G401 (cell line): ENCODE data around the gene VEGFB. TPM values are rescaled to one million over a fixed set of nuclear protein-coding genes. Genes with fewer than 3 reads are reported as not detected.

Experiments used
- DNase-seq: peaks from one replicate; pipeline ENCODE4 v3.0.0-alpha.2; 2015; ENCODE audit warnings: low spot score
- in situ Hi-C: cut with HindIII; loops from 2 replicates; pipeline ENCODE4 v1.10.0; 2016; ENCODE audit warnings: low sequenced_read_pairs, mixed read lengths
- total RNA-seq: library from RNA; depleted of rRNA; stranded (reverse); fragments of >200 nt; shearing (Covaris generic); gene quantifications from 2 replicates; pipeline ENCODE4 v1.2.3, GENCODE V29; 2014

The VEGFB gene
- total RNA-seq, 1 experiment from 2014 or later = 14.6 TPM

DNA sequence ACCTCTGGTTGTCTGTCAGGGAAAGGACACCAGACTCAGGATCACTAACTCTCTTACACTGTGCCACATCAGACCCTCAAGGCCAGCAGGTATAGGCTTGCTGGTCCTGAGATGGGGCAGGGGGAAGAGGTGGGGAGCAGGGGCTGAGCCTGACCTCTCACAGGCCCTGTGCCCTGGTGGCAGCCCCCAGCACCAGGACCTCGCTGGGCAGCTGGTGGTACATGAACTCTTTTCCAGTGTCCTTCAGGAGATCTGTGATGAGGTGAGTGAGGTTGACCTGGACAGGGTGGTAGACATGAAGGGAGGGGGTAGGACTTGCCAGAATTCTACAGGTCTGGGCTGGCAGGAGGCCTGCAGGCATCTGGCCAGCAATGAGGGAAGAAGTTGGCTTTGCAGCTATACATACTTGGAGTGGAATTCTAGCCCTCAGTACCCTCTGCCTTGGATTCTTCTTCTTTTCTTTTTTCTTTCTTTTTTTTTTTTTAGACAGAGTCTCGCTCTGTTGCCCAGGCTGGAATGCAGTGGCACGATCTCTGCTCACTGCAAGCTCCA, 6.9 kb upstream of the VEGFB start:
- in situ Hi-C loops = no loop called here
- no peak for DNase-seq

- in situ Hi-C loops = no loop called here
- no peak for DNase-seq
Observed at GRCh38 chr11:64229090-64229743, 5.2 kb upstream of the VEGFB start.

GRCh38 chr11:64229744-64230170, 4.6 kb upstream of the VEGFB start:
- DNase-seq = no peak
- in situ Hi-C loops = no loop called here

DNA sequence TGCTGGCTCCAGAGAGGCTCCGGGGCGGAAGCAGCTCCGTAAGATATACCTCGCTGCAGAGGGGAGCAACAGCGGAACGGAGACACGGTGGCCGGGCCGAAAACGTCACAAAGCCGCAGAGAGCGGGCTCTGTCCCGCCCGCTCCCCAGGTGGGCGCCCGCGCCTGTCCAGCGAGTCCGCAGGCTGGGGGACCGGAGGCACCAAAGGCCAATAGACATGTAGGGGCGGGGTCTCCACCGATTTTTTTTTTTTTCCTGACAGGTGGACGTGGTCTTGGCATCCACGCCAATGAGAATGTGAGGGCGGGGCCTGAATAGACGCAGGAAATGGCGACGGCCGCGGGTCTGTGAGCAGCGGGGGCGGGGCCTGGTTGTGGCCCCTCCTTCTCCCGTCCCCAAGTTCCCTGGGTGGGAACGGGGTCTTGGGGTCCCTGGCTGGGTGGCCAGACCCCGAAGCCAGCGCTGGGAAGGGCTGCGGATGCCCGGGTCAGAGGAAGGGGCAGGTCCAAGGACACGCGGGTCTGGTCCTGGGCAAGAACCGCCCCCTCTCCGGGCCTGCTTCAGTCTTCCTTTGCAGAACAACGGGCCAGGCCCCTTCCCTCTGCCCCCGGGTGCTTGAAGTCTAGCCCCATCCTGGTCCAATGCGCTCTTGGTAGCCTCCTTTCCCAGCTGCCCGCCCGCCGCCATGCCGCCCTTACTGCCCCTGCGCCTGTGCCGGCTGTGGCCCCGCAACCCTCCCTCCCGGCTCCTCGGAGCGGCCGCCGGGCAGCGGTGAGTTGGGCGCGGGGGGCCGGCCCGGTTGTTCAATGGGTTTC, 4.0 kb upstream of the VEGFB start, which contains the start of gene DNAJC4:
TSS of gene DNAJC4 (plus strand) at position 378 of the 814 bp plus-strand sequence. CDS start at position 685, 307 bp downstream.
- in situ Hi-C loops = no loop called here
- DNase-seq = peak; percentile 98

GRCh38 chr11:64230985-64231365, 3.4 kb upstream of the VEGFB start:
- DNase-seq = no peak
- in situ Hi-C loops = no loop called here

DNA sequence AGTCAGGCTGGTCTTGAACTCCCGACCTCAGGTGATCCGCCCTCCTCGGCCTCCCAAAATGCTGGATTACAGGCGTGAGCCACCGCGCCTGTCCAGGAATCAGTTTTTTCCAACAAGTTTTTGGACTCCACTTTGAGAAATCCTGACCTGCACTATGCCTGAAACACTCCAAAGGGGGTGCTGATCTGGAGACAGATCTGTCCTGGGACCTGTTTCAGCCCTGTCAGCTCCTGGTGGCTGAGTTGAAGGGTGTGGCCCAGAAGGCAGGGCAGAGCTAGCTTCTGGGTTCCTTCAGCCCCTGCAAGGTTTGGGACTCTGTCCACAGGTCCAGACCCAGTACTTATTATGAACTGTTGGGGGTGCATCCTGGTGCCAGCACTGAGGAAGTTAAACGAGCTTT, 2.8 kb upstream of the VEGFB start:
- in situ Hi-C loops = no loop called here
- DNase-seq = no peak

DNA sequence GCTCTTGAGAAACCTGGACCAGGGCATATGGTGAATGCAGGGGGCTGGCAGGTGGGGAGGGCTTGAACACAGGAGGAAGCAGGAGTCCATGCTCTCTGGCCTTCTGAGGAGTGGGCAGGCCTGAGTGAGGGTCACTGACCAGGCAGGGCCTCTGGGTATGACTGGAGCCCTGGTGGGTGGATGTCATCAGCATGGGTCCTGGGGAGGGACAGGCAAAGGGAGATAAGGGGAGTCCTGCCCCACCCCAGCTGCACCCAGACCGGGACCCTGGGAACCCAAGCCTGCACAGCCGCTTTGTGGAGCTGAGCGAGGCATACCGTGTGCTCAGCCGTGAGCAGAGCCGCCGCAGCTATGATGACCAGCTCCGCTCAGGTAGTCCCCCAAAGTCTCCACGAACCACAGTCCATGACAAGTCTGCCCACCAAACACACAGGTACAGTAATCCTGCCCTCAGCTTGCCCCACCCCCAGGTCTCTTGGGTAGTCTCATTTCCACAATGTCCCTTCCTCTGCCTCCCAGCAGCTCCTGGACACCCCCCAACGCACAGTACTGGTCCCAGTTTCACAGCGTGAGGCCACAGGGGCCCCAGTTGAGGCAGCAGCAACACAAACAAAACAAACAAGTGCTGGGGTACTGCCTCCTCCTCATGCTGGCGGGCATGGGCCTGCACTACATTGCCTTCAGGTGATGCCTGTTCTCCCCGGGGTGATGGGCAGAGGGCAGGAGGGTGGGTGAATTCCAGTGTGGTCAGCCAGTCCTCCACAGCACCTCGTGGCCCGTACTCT, 2.0 kb upstream of the VEGFB start:
- DNase-seq = no peak
- in situ Hi-C loops = no loop called here

DNA sequence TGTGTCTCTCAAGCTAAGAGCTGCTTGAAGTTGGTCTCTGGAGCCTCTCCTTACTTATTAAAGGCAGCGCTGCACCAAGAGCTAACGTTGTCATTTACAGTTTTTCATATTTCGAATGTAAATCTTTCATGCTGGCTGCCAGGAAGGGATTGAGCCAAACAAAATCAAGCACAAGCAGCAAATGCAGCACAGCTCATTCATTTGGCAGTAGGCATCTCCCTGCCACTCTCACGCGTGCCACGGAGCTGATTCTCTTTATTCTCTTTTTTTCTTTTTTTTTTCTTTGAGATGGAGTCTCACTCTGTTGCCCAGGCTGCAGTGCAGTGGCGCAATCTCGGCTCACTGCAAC, 1.4 kb upstream of the VEGFB start:
- in situ Hi-C loops = no loop called here
- DNase-seq = no peak

DNA sequence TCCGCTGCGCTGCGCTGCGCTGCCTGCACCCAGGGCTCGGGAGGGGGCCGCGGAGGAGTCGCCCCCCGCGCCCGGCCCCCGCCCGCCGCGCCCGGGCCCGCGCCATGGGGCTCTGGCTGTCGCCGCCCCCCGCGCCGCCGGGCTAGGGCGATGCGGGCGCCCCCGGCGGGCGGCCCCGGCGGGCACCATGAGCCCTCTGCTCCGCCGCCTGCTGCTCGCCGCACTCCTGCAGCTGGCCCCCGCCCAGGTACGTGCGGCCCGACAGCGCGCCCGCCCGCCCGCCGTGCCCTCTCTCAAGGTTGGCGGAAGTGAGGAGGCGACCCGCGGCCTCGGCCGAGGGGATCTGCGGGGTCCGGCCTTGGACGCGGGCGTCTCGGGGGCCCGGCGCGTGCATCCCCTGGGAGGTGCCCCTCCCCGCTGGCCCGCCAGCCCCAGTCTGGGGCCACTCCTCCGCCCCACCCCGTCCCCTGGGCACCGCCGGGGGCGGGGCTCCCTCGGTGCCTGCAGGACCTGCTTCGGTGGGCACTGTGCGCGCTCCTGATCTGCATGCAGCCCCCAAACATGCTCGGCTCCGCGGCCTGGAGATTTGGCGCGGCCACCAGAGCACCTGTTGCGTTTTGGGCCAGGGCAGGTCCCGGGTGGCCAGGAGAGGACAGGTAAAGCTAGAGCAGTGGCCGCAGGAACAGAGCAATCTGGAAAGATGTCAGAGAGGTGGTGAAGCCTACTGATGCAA, 429 bp downstream of the VEGFB start:
- in situ Hi-C loops = no loop called here
- no peak for DNase-seq

GRCh38 chr11:64235437-64236161, 1.2 kb downstream of the VEGFB start:
- DNase-seq = no peak
- in situ Hi-C loops = no loop called here

GRCh38 chr11:64237484-64237951, 3.1 kb downstream of the VEGFB start:
- in situ Hi-C loops = no loop called here
- DNase-seq = no peak

GRCh38 chr11:64238076-64238475, 3.7 kb downstream of the VEGFB start:
- no peak for DNase-seq
- in situ Hi-C loops = no loop called here

DNA sequence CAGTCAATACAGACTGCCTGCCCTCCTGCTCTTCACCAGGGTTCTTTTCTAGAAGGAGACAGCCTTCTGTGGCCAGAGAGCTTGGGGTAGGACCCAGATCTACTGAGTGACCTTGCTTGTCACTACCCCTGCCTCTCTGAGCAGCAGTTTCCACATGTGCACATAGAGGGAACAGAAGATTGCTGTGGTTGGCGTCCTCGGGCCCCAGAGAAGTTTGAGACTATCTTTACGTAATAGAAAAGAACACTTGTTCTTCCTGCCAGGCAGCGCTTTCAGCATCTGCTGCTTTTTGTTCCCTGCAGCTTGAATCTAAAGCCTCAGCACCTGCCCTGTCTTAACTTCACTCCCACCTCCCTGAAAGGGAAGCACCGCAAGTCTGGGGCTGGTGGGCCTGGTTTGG, 4.6 kb downstream of the VEGFB start:
- in situ Hi-C loops = no loop called here
- DNase-seq = no peak

GRCh38 chr11:64239662-64240434, 5.5 kb downstream of the VEGFB start:
- in situ Hi-C loops = no loop called here
- DNase-seq = no peak

DNA sequence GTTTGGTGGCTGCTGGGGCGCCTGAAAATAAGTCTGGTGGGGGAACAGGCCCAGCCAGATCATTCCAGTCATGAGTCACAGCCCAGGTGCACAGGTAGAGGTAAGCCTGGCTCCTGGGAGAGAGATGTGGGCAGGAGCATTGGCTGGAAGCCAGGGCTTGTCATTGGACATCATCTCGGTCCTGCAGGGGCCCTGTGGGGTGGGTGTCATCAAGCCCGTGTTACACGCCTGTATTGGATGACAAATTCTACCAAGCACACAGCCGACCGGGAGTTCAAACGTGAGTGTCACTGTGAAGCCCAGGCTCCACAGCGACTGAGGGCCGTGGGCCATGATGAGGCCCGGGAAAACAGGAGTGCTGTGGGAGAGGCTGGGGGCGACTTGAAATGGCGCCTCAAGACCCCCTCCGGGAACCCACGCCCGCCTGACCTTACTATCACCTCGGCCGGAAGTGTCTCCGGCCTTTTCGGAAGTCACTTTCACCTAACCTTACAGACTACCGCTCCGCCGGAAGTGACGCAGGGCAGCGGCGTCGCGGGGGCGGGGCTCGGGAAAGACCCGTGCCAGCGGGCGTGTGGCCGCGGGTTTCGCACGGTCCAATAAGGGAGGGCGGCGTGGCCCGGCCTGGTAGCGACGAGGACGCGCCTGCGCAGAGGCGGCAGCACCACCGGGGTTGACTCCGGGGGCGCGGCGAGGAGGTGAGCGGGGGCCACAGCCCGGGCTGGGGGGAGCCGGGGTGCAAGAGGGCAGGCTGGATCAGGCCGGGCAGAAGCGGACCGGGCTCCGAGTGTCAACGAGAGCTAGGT, 6.3 kb downstream of the VEGFB start, which contains the start of gene FKBP2:
TSS of gene FKBP2 (plus strand) at position 661 of the 806 bp plus-strand sequence. CDS start 1,293 bp downstream, outside the sequence.
- DNase-seq = peak; percentile 97
- in situ Hi-C loops = no loop called here

GRCh38 chr11:64241241-64241490, 6.8 kb downstream of the VEGFB start:
- peak; percentile 99 for DNase-seq
- in situ Hi-C loops = no loop called here
